ENCODE measurements around the gene TGM5. TPM values are rescaled to one million over a fixed set of nuclear protein-coding genes. Genes with fewer than 3 reads are reported as not detected.
"Not testable (repeated sequence)": the region's sequence is repeated elsewhere in the genome, so short reads cannot be mapped to it uniquely, and the experiment has no call there.

TGM5 gene
- total RNA-seq, 1 donor from 2014 or later = 0.91 TPM

- no peak for DNase-seq (ENCODE audit: low spot score)
Measured at GRCh38 chr15:43246261-43246774, 20.4 kb downstream of the TGM5 start.

DNA sequence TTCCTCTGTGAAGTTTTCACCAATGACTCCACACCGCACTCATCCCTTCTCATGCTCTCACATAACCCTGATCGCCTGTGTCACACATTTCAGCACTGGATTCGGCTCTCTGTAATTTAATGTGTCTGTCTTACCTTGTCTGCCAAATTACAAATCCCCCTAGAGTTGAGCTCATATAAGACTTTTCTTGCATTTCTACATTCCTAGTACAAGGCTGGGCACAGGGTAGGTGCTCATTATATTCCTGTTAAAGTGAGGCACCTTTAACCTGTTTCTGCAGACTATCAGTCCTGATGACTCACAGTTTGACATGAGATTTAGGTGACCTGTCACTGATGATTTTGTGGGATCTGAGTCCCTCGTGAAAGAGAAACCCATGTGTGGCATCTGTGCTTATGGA is 22.6 kb downstream of the TGM5 start:
- DNase-seq (ENCODE audit: low spot score) = no peak

DNA sequence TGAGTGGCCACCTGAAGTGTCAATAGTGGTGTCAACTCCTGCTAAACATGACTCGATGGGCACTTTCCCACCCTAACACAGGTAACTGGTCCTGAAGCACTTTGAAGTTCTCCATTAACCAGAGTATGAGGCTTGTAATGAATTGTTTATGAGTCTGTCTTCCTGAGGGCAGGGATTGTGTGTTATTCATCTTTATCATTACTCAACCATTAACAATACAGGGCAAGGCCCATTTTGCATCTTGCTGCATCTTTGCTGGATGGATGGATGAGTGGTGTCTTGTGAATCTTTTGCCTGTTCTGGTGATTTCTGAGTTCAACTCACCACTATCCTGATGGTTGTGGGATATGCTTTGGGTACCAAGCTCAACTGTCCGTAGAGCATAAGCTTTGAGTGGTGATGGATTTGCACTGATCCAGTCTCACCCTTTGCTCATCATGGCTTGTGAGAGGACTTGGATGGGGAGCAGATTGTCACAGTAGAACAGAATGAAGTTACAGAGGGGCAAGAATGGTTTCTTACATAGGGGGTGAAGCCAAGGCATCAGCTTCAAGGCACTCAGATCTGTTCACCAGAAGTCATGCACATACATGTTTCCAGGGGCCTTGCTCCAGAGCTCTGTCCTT is 23.6 kb downstream of the TGM5 start:
- DNase-seq (ENCODE audit: low spot score) = no peak

DNA sequence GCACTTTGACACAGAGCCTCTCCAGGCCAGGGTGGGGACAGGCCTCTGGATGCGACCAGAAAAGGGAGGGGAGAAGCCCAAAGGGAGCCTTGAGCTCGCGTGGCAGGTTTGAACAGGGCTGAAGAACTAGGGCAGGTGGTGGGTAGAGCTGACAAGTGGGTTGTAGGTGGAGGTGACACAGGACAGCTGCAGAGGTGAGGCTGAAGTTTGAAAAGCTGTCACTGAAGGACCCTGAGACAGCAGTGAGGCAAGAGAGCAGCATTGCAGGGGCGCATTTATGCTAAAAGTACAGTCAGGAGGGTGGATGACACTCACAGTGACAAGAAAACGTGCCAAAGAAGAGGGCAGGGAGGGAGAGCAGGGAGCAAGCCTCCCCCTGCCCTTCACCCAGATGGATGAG is 24.1 kb downstream of the TGM5 start:
- DNase-seq (ENCODE audit: low spot score) = no peak

- no peak for DNase-seq (ENCODE audit: low spot score)
Measured at GRCh38 chr15:43241100-43241499, 25.6 kb downstream of the TGM5 start.

DNA sequence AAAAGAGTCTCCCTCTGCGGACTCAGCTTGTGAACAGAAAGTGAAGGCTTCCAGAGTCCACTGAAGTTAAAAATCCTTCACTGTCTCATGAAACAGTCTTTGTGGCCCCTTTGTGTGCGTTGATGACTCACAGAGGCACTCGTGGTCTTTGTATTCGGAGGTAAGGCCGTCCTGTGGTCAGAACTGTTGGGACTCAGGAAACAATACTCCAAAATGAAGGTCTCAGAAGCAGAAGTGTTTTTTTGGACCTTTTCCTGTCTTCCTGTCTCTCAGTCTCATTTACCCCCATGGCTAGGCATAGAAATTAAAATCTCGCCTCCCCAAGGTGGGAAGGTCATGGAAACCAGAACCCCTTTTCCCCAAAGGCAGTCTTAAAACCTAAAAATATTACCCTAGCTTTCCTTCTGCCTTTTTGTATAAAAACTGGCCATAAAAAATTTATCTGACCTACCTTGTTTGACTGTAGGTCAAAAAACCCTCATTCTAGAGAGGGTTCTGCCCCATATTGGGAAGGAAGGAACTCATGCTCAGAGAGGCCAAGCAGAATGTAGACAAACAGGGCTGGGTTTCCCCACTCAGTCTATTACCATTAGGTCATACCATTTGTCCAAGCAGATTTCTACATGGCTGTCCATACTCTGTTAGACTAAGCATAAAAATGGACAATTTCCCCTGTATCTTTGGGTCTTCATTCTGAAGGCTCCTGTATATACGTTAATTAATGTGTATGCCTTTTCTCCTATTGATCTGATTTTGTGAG is 26.8 kb downstream of the TGM5 start:
- no peak for DNase-seq (ENCODE audit: low spot score)

GRCh38 chr15:43238671-43239131 is 28.0 kb downstream of the TGM5 start:
- DNase-seq (ENCODE audit: low spot score) = no peak

DNA sequence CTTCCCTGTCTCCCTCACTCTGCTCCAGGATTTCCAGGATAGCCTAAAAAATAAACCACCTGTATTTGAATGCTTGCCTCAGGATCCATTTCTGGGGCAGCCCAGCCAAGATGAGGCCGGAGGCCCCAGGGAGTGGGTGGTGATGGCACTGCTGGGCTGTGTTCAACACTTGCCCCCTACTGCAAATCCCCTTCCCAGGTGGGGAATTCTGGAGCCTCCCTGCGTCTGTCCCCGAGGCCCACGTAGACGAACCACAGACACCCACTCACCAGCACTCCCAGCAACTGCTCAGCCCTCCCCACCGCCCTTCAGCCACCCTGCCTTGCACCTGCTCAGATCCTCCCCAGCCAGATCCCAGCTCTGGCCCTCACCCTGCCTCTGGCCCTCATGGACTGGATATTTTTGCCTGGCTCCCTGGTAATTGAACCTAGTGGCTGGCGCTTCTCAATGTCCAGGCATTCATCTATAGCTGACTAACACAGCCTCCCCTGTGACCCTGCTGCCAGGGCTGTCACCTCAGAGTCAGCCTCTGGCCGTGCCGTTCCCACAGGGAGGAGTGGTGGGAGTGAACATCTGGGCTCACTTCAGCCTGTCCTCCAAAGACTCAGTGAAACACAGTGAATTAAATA is 28.8 kb downstream of the TGM5 start:
- DNase-seq (ENCODE audit: low spot score) = no peak

DNA sequence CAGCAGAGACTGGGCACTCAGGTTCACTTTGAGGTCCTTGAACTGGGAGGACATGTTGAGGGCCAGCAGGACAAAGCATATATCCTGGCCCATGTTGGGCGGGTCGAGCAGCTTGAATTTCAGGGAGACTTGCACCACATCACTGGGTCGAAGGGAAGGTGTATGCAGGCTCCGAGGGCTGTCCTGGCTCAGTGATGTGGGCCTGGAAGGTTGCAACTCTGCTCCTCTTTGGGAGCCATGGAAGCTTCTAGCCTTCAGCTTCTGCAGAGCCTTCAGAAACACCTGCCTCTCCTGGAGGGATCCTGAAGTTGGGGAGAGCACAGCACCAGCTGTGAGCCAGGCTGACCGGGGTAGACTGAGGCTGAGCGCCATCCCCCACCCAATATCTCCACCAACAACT is 31.2 kb downstream of the TGM5 start:
- no peak for DNase-seq (ENCODE audit: low spot score)

- DNase-seq (ENCODE audit: low spot score) = no peak
Measured at GRCh38 chr15:43232289-43232874, 34.3 kb downstream of the TGM5 start.

- no peak for DNase-seq (ENCODE audit: low spot score)
Measured at GRCh38 chr15:43230640-43231115, 36.0 kb downstream of the TGM5 start.

DNA sequence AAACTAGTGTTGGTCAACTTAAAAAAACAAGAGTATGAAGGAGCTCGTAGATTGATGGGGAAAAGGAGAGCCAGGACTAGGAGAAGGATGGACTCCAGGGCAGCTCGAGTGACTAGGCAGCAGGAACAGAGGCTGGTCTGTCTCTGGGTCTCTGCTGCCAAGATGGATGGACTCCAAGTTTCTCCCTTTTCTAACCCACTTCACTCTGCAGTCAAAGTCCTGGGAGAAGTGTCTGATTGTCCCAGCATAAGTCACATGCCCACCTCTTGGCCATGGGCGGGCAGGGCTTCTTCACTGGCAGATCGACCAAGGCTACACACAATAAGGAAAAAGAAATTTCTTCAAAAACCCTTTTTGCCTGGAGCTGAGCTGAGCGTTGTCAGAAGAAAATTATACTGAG is 36.8 kb downstream of the TGM5 start:
- DNase-seq (ENCODE audit: low spot score) = no peak

DNA sequence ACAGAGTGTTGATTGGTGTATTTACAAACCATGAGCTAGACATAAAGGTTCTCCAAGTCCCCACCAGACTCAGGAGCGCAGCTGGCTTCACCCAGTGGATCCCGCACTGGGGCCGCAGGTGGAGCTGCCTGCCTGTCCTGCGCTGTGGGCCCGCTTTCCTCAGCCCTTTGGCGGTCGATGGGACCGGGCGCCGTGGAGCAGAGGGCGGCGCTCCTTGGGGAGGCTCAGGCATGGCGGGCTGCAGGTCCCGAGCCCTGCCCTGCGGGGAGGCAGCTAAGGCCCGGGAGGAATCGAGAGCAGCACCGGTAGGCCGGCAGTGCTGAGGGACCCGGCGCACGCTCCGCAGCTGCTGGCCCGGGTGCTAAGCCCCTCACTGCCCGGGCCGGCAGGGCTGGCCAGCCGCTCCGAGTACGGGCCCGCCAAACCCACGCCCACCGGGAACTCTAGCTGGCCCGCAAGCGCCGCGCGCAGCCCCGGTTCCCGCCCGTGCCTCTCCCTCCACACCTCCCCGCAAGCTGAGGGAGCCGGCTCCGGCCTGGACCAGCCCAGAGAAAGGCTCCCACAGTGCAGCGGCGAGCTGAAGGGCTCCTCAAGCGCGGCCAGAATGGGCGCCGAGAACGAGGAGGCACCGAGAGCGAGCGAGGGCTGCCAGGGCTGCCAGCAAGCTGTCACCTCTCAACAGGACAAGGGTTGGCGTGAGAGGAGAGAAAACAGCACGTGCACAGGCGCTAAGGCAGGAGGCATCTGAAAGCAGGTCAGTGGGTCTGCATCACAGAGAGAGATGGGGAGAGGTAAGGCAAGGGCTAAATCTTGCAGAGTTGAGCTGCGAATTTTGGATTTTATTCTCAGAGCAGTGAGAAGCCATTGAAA is 40.1 kb downstream of the TGM5 start:
- DNase-seq (ENCODE audit: low spot score) = no peak

- not testable (repeated sequence) for DNase-seq (ENCODE audit: low spot score)
Measured at GRCh38 chr15:43225950-43226255, 40.8 kb downstream of the TGM5 start.

GRCh38 chr15:43225201-43225949 is 41.4 kb downstream of the TGM5 start:
- no peak for DNase-seq (ENCODE audit: low spot score)

- DNase-seq (ENCODE audit: low spot score) = no peak
Measured at GRCh38 chr15:43221422-43221821, 45.3 kb downstream of the TGM5 start.

GRCh38 chr15:43220991-43221403 is 45.7 kb downstream of the TGM5 start, which contains the start of gene EPB42:
Gene EPB42 (minus strand): TSS chr15:43221018. CDS start chr15:43220825, 193 bp downstream.
- DNase-seq (ENCODE audit: low spot score) = no peak

DNA sequence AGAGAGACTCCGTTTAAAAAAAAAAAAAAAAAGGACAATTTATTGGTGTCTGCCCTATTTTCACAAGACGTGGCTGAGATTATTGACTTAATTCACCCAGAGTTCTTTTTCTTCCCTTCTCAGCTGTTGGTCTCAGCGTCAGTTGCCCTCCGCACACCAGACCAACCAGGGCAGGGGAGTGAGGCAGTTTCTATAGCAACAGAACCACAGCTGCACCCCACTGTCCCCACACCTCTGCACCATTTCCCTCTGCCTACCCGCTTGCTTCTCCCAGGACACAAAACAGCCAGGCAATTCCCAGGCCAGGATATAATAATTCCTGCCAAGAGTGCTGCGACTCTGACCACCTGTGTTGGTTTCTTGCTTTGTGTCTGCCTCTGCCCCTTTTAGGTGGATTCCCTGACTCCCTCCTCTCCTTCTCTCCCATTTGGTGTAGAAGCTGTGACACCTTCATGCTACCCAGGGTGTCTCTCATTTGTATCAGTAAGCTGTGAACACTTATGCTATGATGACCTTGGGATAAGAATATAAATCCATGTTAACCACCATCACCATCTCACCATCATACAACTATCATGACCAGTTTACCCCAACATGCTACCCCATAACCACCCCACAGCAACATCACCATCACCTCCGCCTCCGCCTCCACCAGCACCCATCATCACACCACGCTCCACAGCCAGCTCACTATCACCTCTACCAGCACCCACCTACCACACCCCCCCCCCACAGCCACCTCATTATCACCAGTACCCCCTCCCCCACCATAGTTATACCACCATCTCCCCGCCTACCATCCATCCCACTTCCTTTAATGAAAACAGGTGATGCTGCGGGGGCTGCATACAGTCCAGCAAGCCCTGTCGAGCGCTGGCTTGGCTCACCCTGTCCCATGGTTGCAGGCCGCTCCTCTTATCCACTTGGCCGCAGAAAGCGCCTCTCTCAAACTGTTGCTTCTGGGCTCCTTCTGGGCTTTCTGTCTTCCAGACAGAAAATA is 46.5 kb downstream of the TGM5 start:
- DNase-seq (ENCODE audit: low spot score) = no peak
